Thoracic aorta (tissue), 2 donors: ENCODE data around the gene VWA8. TPM values are rescaled to one million over a fixed set of nuclear protein-coding genes. Genes with fewer than 3 reads are reported as not detected.
A peak's percentile ranks its signal among the peaks of the same experiment; 100 is the strongest.

ENCODE experiments used
- ATAC-seq: fragments of 150-250 bp; one replicate; pipeline ENCODE4 v1.8.0; 2017; ENCODE audit warnings: low read depth; ENCODE audit not compliant: insufficient number of reproducible peaks, low FRiP score
- DNase-seq: peaks from one replicate; pipeline ENCODE4 v3.0.0-alpha.2; 2020; ENCODE audit warnings: low spot score
- H3K27ac ChIP-seq, 2 donors: fragments of 200-600 bp; sonication (generic); 1 replicate in 1 of 2; 2 replicates in 1 of 2; pipeline ENCODE4 v1.5.1; 2016; ENCODE audit warnings: mild to moderate bottlenecking in 2 of 2, moderate library complexity in 2 of 2
- H3K27me3 ChIP-seq: fragments of 200-600 bp; sonication (generic); replicated peaks from 2 replicates; pipeline ENCODE4 v1.6.0; 2016; ENCODE audit warnings: mild to moderate bottlenecking; ENCODE audit not compliant: insufficient read depth
- H3K36me3 ChIP-seq: fragments of 200-600 bp; sonication (generic); one replicate; pipeline ENCODE4 v1.5.1; 2016
- H3K4me1 ChIP-seq, 2 donors: fragments of 200-600 bp; sonication (generic); 1 replicate in 1 of 2; 2 replicates in 1 of 2; pipeline versions ENCODE4 v1.5.1 to v1.6.0; 2016; ENCODE audit warnings: low read depth in 2 of 2, mild to moderate bottlenecking in 1 of 2; ENCODE audit not compliant: control insufficient read depth in 1 of 2
- H3K4me3 ChIP-seq: fragments of 200-600 bp; sonication (generic); 2 replicates; pipeline ENCODE4 v1.5.1; 2016; ENCODE audit warnings: mild to moderate bottlenecking
- H3K9me3 ChIP-seq: fragments of 200-600 bp; sonication (generic); 2 replicates; pipeline ENCODE4 v1.5.1; 2016
- total RNA-seq, 2 donors: library from RNA; depleted of rRNA; stranded (reverse); fragments of >200 nt; gene quantifications; one replicate each; pipeline versions ENCODE4 v1.1.0 to v1.2.3, GENCODE V29; 2016
- TF ChIP-seq, protein P1 (sequence below): fragments of 200-600 bp; sonication (generic); IDR thresholded peaks from one replicate; pipeline ENCODE4 v1.5.1; 2019; ENCODE audit warnings: antibody characterized with exemption

The VWA8 gene
- total RNA-seq, 2 donors from 2014 or later, result 19.8 to 25.3 TPM

DNA sequence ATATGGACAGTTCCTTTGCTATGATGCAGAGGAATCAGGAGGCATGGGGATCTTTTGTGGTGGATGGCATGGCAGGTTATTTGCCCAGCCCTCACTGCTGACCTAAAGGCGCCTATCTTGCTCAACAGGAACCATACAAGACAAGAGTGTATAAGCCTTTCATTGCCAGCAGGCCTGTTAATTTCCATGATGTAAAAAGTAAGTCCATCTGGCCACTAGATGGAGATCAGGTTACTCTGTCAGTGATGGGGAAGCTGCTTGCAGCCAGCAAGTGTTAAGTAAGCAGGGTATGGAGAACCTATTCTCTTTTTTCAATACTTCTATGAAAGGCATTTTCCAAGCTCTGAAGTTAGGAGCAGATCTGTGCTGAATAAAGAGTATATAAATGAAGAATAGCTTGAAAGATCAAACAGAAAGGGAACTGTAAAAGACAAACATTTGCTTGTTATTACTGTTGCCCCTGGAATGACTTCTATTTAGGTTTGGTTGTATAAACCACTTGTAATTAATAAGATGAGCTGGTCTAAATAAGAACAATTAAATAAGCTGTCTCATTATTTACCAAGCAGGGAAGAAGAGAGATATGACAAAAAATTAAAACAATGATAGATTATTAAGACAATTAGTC is 292.7 kb downstream of the VWA8 start:
- no peak overlapping the region for H3K4me3 ChIP-seq
- TF ChIP-seq, protein P1, sequence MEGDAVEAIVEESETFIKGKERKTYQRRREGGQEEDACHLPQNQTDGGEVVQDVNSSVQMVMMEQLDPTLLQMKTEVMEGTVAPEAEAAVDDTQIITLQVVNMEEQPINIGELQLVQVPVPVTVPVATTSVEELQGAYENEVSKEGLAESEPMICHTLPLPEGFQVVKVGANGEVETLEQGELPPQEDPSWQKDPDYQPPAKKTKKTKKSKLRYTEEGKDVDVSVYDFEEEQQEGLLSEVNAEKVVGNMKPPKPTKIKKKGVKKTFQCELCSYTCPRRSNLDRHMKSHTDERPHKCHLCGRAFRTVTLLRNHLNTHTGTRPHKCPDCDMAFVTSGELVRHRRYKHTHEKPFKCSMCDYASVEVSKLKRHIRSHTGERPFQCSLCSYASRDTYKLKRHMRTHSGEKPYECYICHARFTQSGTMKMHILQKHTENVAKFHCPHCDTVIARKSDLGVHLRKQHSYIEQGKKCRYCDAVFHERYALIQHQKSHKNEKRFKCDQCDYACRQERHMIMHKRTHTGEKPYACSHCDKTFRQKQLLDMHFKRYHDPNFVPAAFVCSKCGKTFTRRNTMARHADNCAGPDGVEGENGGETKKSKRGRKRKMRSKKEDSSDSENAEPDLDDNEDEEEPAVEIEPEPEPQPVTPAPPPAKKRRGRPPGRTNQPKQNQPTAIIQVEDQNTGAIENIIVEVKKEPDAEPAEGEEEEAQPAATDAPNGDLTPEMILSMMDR, result peak; percentile 80
- no peaks in the 10 kb centered on the region for H3K4me1 ChIP-seq
- no peaks in the 10 kb centered on the region for H3K36me3 ChIP-seq
- no peaks in the 10 kb centered on the region for H3K9me3 ChIP-seq
- H3K27ac ChIP-seq, result no peak overlapping the region
- peak; percentile 93 for ATAC-seq
- DNase-seq, result no peak
- no peaks in the 10 kb centered on the region for H3K27me3 ChIP-seq

DNA sequence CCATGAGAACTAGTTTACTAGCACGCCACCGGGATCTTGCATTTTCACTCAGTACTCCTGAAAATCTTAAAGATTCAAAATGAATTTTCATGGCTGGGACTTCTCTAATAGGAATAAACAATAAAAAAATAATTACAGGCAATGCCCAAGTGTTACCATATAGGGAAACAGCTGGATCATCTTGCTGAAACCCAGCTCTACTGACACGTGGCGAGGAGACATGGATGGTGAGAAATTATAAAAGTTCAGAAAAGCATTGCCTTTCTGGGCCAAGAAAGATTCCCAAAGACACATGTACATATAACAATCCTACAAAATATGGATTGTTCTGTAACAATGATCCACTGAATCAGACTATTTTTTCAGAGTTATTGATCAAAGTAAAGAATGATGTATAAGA is 294.3 kb downstream of the VWA8 start:
- ATAC-seq, result no peak
- Histone ChIP-seq H3K27me3 (no peaks in the 10 kb centered on the region), H3K9me3 (no peaks in the 10 kb centered on the region), H3K4me1 (no peaks in the 10 kb centered on the region), H3K27ac (no peak overlapping the region), H3K4me3 (no peak overlapping the region), H3K36me3 (no peaks in the 10 kb centered on the region)
- DNase-seq, result no peak
- TF ChIP-seq, protein P1, result no peak

DNA sequence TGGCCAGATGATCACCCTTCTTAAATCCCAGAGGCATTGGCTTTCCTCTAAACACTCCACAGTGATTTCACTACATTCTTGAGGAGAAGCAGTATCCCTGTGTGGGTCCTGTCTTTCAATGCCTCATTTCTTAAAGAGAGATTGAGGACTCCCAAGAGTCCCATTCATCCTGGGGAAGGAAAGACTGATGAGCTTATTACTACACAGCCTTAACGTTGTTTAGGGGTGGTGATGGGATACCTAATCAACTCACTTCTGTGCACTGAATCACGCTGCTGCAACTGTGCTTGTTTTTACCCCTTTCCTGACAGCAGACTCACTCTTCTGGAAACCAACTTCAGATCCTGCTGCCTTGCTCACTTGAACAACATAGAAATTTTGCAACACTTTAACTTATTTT is 300.5 kb downstream of the VWA8 start:
- Histone ChIP-seq H3K9me3 (no peaks in the 10 kb centered on the region), H3K36me3 (no peaks in the 10 kb centered on the region), H3K4me3 (no peak overlapping the region), H3K27ac (no peak overlapping the region), H3K27me3 (no peaks in the 10 kb centered on the region), H3K4me1 (peaks cover 3 to 4% of the 10 kb centered on the region in 2 donors)
- DNase-seq, result no peak
- TF ChIP-seq, protein P1, result no peak
- no peak for ATAC-seq

DNA sequence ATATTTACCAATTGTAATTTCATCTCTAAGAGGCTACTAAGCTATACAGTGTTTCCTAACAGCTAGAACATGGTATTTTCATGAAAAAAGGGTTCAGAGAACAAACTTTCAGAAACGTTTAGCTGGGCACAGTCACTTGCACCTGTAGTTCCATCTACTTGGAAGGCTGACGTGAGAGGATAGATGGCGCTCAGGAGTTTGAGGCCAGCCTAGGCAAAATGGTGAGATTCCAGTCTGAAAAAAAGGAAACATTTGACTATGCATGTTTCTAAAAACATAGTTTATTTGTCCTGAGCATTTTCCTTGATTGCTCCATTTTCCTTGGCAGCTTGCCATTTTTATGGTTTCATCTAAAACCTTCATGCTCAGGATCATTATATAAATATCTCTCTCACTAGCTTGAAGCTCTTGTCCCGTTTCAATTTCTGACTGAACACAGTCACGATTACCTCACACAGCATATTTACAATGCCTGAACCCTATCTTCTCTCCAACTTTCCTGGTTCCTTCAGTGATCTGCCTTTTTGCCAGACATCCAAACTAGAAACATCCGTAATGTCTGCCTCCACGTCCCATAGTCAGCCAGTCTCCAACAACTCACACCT is 302.8 kb downstream of the VWA8 start:
- ATAC-seq, result no peak
- H3K27ac ChIP-seq, result peak overlapping the region in 1 of 2 donors; percentile 41

DNA sequence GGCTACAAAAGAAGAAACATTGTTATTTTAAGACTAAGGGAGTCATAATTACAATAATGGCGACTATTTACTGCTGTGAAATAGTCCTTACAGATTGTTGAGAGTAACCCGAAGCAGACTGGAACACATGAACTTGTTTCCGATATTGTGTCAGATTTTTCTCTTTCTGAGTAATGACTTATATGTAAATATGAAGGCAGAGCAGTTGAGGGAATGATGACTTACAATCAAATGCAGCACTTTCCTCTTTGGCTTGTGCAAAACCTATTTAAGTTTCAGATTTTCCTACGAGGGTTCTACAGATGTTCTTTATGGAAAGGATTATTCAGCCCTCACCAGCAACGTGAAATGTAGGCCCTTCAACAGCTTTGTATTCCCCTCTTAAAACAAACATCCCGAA is 304.9 kb downstream of the VWA8 start:
- Histone ChIP-seq H3K27me3 (no peaks in the 10 kb centered on the region), H3K36me3 (no peaks in the 10 kb centered on the region), H3K9me3 (no peaks in the 10 kb centered on the region), H3K4me1 (peaks cover 3 to 12% of the 10 kb centered on the region in 2 donors), H3K27ac (no peak overlapping the region), H3K4me3 (no peak overlapping the region)
- ATAC-seq, result no peak
- TF ChIP-seq, protein P1, result no peak
- DNase-seq, result no peak

More for the DNA sequence above, 302.8 kb downstream of the VWA8 start:
- no peak for DNase-seq
- no peaks in the 10 kb centered on the region for H3K36me3 ChIP-seq
- no peaks in the 10 kb centered on the region for H3K9me3 ChIP-seq
- H3K4me1 ChIP-seq, result peaks cover 3 to 4% of the 10 kb centered on the region in 2 donors
- no peaks in the 10 kb centered on the region for H3K27me3 ChIP-seq
- peak overlapping the region; percentile 16 for H3K4me3 ChIP-seq
- TF ChIP-seq, protein P1, result no peak
